Measurements from ENCODE around the gene RPS6KA1. TPM values are rescaled to one million over a fixed set of nuclear protein-coding genes. Genes with fewer than 3 reads are reported as not detected.

Gene RPS6KA1
- total RNA-seq, 1 donor from 2014 or later = 9.6 TPM

DNA sequence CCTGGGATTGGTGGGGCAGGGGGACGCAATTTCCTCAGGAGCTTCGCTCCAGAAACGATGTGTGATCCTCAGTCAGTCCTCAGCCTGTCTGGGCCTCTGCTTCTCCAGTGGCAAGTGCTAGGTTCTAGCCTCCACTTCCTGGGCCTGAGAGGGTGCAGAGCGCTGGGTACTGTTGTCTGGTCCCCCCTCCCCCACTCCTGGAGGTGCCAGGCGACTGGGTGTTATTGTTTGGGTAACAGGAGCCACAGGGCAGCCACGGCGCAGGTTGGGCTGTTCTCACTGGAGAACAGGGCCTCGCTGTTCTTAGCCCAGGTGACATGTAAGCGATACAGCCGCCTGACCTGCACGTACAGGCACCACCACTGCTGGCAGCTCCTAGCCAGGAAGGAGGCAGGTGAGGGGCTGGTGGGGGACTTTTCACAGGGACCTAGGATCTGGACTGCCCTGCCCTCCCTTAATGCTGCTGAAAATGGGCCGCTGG lies 2.1 kb downstream of the RPS6KA1 start:
- intact Hi-C loops (cut with DNase I) = no loop called here
- Histone ChIP-seq H3K4me3 (no peak overlapping the region), H3K27me3 (no peaks in the 10 kb centered on the region), H3K9me3 (no peaks in the 10 kb centered on the region), H3K36me3 (no peaks in the 10 kb centered on the region), H3K4me1 (peaks cover 0 to 4% of the 10 kb centered on the region in 2 donors), H3K27ac (no peak overlapping the region)
- no peak for DNase-seq (ENCODE audit: low spot score in 2 of 2)
- TF ChIP-seq, protein P1, sequence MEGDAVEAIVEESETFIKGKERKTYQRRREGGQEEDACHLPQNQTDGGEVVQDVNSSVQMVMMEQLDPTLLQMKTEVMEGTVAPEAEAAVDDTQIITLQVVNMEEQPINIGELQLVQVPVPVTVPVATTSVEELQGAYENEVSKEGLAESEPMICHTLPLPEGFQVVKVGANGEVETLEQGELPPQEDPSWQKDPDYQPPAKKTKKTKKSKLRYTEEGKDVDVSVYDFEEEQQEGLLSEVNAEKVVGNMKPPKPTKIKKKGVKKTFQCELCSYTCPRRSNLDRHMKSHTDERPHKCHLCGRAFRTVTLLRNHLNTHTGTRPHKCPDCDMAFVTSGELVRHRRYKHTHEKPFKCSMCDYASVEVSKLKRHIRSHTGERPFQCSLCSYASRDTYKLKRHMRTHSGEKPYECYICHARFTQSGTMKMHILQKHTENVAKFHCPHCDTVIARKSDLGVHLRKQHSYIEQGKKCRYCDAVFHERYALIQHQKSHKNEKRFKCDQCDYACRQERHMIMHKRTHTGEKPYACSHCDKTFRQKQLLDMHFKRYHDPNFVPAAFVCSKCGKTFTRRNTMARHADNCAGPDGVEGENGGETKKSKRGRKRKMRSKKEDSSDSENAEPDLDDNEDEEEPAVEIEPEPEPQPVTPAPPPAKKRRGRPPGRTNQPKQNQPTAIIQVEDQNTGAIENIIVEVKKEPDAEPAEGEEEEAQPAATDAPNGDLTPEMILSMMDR (IDR thresholded peaks at IDR 0.05) = no peak

GRCh38 chr1:26533951-26534509 lies 4.5 kb downstream of the RPS6KA1 start:
- intact Hi-C loops (cut with DNase I) = no loop called here
- DNase-seq (ENCODE audit: low spot score in 2 of 2) = no peak
- Histone ChIP-seq H3K36me3 (no peaks in the 10 kb centered on the region), H3K4me3 (no peak overlapping the region), H3K4me1 (peaks cover 0 to 4% of the 10 kb centered on the region in 2 donors), H3K27ac (no peak overlapping the region), H3K9me3 (no peaks in the 10 kb centered on the region), H3K27me3 (no peaks in the 10 kb centered on the region)
- TF ChIP-seq, protein P1 (IDR thresholded peaks at IDR 0.05) = no peak

DNA sequence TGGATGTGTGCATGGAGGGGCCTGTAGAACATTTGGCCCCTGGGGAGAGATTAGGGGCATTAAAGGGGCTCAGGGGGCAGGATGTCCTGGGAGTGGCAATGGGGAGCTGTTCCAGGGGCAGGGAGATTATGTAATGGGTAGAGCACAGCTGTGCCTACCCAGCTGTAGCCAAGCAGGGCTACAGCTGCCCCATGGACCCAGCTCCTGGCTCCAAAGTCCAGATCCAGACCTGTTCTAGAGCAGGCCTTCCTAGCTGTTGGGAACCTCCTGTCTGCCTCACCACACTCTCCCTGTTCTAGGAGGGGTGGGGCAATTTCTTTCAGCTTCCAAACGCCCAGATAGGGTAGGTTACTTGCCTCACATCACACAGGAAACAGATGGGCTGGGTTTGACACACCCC lies 5.6 kb downstream of the RPS6KA1 start:
- H3K27me3 ChIP-seq = no peaks in the 10 kb centered on the region
- TF ChIP-seq, protein P1 (IDR thresholded peaks at IDR 0.05) = no peak
- intact Hi-C loops (cut with DNase I) = no loop called here
- H3K27ac ChIP-seq = no peak overlapping the region
- no peaks in the 10 kb centered on the region for H3K36me3 ChIP-seq
- no peaks in the 10 kb centered on the region for H3K4me1 ChIP-seq
- DNase-seq (ENCODE audit: low spot score in 2 of 2) = no peak
- no peak overlapping the region for H3K4me3 ChIP-seq
- H3K9me3 ChIP-seq = no peaks in the 10 kb centered on the region

DNA sequence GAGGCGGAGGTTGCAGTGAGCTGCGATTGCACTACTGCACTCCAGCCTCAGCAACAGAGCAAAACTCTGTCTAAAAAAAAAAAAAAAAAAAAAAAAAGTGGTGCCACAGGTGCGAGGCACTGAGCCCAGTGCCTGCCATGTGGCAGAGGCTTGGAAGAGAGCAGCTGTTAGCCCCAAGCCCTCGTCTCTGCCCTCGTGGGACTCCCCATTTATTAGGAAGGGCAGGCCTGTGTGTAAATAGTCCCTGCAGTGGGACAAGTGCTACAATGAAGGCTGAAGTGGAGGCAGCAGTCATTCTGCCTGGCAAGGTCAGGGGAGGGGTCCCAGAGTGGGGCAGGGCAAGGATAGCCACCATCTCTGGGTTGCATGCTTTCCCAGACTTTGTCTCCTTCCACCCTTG lies 6.5 kb downstream of the RPS6KA1 start:
- Histone ChIP-seq H3K27me3 (no peaks in the 10 kb centered on the region), H3K4me1 (no peaks in the 10 kb centered on the region), H3K4me3 (no peak overlapping the region), H3K36me3 (no peaks in the 10 kb centered on the region), H3K27ac (no peak overlapping the region), H3K9me3 (no peaks in the 10 kb centered on the region)
- no peak for DNase-seq (ENCODE audit: low spot score in 2 of 2)
- TF ChIP-seq, protein P1 (IDR thresholded peaks at IDR 0.05) = no peak
- intact Hi-C loops (cut with DNase I) = no loop called here

DNA sequence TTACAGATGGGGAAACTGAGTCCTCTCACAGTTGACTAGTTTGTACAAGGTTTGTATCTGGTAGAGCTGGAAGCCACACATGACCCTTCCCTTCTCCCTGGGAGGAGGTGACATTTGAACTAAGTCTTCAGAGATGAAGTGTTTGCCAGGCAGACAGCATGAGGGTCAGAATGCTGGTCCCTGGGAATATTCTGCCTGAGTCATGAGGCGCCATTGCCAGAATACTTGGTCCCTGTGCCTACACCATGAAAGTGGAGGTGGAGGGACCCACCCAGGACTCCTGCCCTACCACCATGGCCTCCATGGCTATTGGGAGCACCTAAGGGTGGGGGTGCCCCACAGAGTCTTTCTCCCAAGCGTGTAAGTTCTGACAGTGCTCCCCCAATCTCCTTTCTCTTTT lies 7.0 kb downstream of the RPS6KA1 start:
- no peaks in the 10 kb centered on the region for H3K36me3 ChIP-seq
- H3K4me3 ChIP-seq = no peak overlapping the region
- intact Hi-C loops (cut with DNase I) = no loop called here
- H3K27me3 ChIP-seq = no peaks in the 10 kb centered on the region
- TF ChIP-seq, protein P1 (IDR thresholded peaks at IDR 0.05) = no peak
- no peaks in the 10 kb centered on the region for H3K9me3 ChIP-seq
- no peak overlapping the region for H3K27ac ChIP-seq
- DNase-seq (ENCODE audit: low spot score in 2 of 2) = no peak
- H3K4me1 ChIP-seq = no peaks in the 10 kb centered on the region

- Histone ChIP-seq H3K4me1 (no peaks in the 10 kb centered on the region), H3K9me3 (no peaks in the 10 kb centered on the region), H3K36me3 (no peaks in the 10 kb centered on the region), H3K4me3 (no peak overlapping the region), H3K27ac (no peak overlapping the region), H3K27me3 (no peaks in the 10 kb centered on the region)
- no peak for DNase-seq (ENCODE audit: low spot score in 2 of 2)
- TF ChIP-seq, protein P1 (IDR thresholded peaks at IDR 0.05) = peak in 1 of 3 experiments; percentile 15
- intact Hi-C loops (cut with DNase I) = no loop called here
These were observed 8.4 kb downstream of the RPS6KA1 start for GRCh38 chr1:26537951-26538352.
